Mesenteric fat pad (tissue), 1 donor: ENCODE data around the gene TMEM39B. TPM values are rescaled to one million over a fixed set of nuclear protein-coding genes. Genes with fewer than 3 reads are reported as not detected.
"Not testable (repeated sequence)": the region's sequence is repeated elsewhere in the genome, so short reads cannot be mapped to it uniquely, and the experiment has no call there.

Experiments used
- DNase-seq: peaks from one replicate; pipeline ENCODE4 v3.0.0-alpha.2; 2020; ENCODE audit warnings: low spot score
- total RNA-seq: library from RNA; stranded (reverse); fragmentation: NEBNext Ultra II Directional; extraction: Animal tissue kit (Norgen Biotek cat#: 25700); gene quantifications from one replicate; pipeline ENCODE4 v1.2.1, GENCODE V29; 2021
- donor health status: DM: yes; HTN: yes; CAD: no.

The TMEM39B gene
- total RNA-seq, 1 donor from 2014 or later: 15.6 TPM

GRCh38 chr1:32068957-32069588 lies 3.7 kb upstream of the TMEM39B start:
- no peak for DNase-seq

- DNase-seq: no peak
Measured at GRCh38 chr1:32071758-32072621, 749 bp upstream of the TMEM39B start.

- no peak for DNase-seq
Measured at GRCh38 chr1:32073299-32074229, 825 bp downstream of the TMEM39B start.

- no peak for DNase-seq
Measured at GRCh38 chr1:32074841-32075240, 2.1 kb downstream of the TMEM39B start.

- no peak for DNase-seq
Measured at GRCh38 chr1:32077451-32077850, 4.7 kb downstream of the TMEM39B start.

GRCh38 chr1:32082022-32082421 lies 9.3 kb downstream of the TMEM39B start:
- no peak for DNase-seq

- not testable (repeated sequence) for DNase-seq
Measured at GRCh38 chr1:32086381-32086780, 13.6 kb downstream of the TMEM39B start.

GRCh38 chr1:32091176-32091575 lies 18.4 kb downstream of the TMEM39B start:
- DNase-seq: no peak

GRCh38 chr1:32091591-32091990 lies 18.9 kb downstream of the TMEM39B start:
- DNase-seq: no peak

GRCh38 chr1:32094746-32095521 lies 22.2 kb downstream of the TMEM39B start:
- no peak for DNase-seq

- no peak for DNase-seq
Measured at GRCh38 chr1:32099426-32099825, 26.7 kb downstream of the TMEM39B start.

- no peak for DNase-seq
Measured at GRCh38 chr1:32100359-32100758, 27.6 kb downstream of the TMEM39B start.

- no peak for DNase-seq
Measured at GRCh38 chr1:32100807-32101708, 28.3 kb downstream of the TMEM39B start.

GRCh38 chr1:32104127-32104526 lies 31.4 kb downstream of the TMEM39B start:
- no peak for DNase-seq

- DNase-seq: peak; percentile 6
Measured at GRCh38 chr1:32105338-32105737, 32.6 kb downstream of the TMEM39B start.

GRCh38 chr1:32106663-32107275 lies 34.0 kb downstream of the TMEM39B start:
- DNase-seq: peak; percentile 39

- peak; percentile 92 for DNase-seq
Measured at GRCh38 chr1:32107742-32108661, 35.3 kb downstream of the TMEM39B start, which contains the start of gene KPNA6. Gene KPNA6, plus strand, starts transcription at chr1:32108056. Its CDS starts 75 bp downstream, at chr1:32108131.

GRCh38 chr1:32111040-32111623 lies 38.4 kb downstream of the TMEM39B start:
- DNase-seq: no peak
